ENCODE measurements around the gene KCNJ8.
"Not testable (repeated sequence)": the region's sequence is repeated elsewhere in the genome, so short reads cannot be mapped to it uniquely, and the experiment has no call there.

DNA sequence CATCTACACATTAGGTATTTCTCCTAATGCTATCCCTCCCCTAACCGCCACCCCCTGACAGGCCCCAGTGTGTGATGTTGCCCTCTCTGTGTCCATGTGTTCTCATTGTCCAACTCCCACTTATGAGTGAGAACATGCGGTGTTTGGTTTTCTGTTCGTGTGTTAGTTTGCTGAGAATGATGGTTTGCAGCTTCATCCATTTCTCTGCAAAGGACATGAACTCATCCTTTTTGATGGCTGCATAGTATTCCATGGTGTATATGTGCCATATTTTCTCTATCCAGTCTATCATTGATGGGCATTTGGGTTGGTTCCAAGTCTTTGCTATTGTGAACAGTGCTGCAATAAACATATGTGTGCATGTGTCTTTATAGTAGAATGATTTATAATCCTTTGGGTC, 8.2 kb upstream of the KCNJ8 start:
- not testable (repeated sequence) for TF ChIP-seq CTCF, POLR2A (IDR thresholded peaks at IDR 0.05)

Data from heart left ventricle (tissue), 13 donors.